ENCODE results near the gene COL4A1.

- TF ChIP-seq POLR2A (IDR thresholded peaks at IDR 0.05) (no peak), CTCF (IDR thresholded peaks at IDR 0.05) (no peak)
Observed at GRCh38 chr13:110334256-110334655, 27.3 kb upstream of the COL4A1 start.

All from upper lobe of left lung (tissue), 4 donors.